GM12878 (cell line): Measurements from ENCODE around the gene SLC35F3. TPM values are rescaled to one million over a fixed set of nuclear protein-coding genes. Genes with fewer than 3 reads are reported as not detected.

Experiments used
- ATAC-seq: fragments of 200-7000 bp; cut with Tn5 transposase; 3 replicates; pipeline ENCODE4 v1.9.1; 2020; ENCODE audit warnings: mild to moderate bottlenecking, moderate library complexity
- BruUV-seq: library from RNA; stranded (reverse); fragments of 400-500 nt; replicated peaks from 2 replicates; lab custom pipeline; 2021; lab: Mats Ljungman, UMichigan
- CTCF ChIA-PET: fragments of 300-600 bp; sonication (Branson Sonifier 250); formaldehyde crosslinking; extraction: SDS; loops from one replicate; lab custom pipeline; 2021; ENCODE audit warnings: inconsistent platforms; lab: Yijun Ruan, JAX
- POLR2A ChIA-PET: fragments of 350-600 bp; formaldehyde crosslinking; extraction: SDS; loops from one replicate; lab custom pipeline; 2021; ENCODE audit warnings: inconsistent platforms; lab: Charles Lee
- RAD21 ChIA-PET: fragments of 300-600 bp; sonication (Branson Sonifier 250); formaldehyde crosslinking; loops from one replicate; lab custom pipeline; 2023; ENCODE audit warnings: antibody characterized with exemption; ENCODE audit not compliant: unreplicated experiment; lab: Charles Lee
- SMC1A ChIA-PET: fragments of 300-600 bp; sonication (Branson Sonifier 250); formaldehyde crosslinking; loops from one replicate; lab custom pipeline; 2023; ENCODE audit not compliant: unreplicated experiment, uncharacterized antibody; lab: Charles Lee
- DNase-seq: peaks from one replicate; pipeline ENCODE4 v3.0.0-alpha.2; 2011; ENCODE audit warnings: low read depth, low spot score
- FAIRE-seq: peaks from 3 replicates; lab custom pipeline; 2011; peaks lifted over from hg19 to GRCh38; lab: Jason Lieb, UNC
- H2AFZ ChIP-seq: 2 replicates; pipeline ENCODE4 v1.6.0; 2011; ENCODE audit warnings: low read depth, low read length, control low read depth; ENCODE audit not compliant: control insufficient read depth
- H3K27ac ChIP-seq: 2 replicates; pipeline ENCODE4 v1.5.1; 2011; ENCODE audit warnings: control low read depth; ENCODE audit not compliant: control insufficient read depth, insufficient read depth
- H3K27me3 ChIP-seq, 2 experiments: replicated peaks in 1 of 2; 2 replicates each; pipeline versions ENCODE4 v1.6.0 to v1.6.1; 2011; ENCODE audit warnings: low read length in 1 of 2; ENCODE audit not compliant: control insufficient read depth in 2 of 2, insufficient read depth in 2 of 2
- H3K36me3 ChIP-seq, 2 experiments: 2 replicates each; pipeline ENCODE4 v1.5.1; 2011; ENCODE audit warnings: low read length in 1 of 2; ENCODE audit not compliant: control insufficient read depth in 2 of 2, insufficient read depth in 2 of 2
- H3K4me1 ChIP-seq: 2 replicates; pipeline ENCODE4 v1.6.1; 2011; ENCODE audit warnings: mild to moderate bottlenecking, low read length, moderate library complexity, mixed read lengths; ENCODE audit not compliant: control insufficient read depth, insufficient read depth
- H3K4me2 ChIP-seq: 2 replicates; pipeline ENCODE4 v1.6.0; 2011; ENCODE audit warnings: control low read depth; ENCODE audit not compliant: control insufficient read depth, insufficient read depth
- H3K4me3 ChIP-seq: fragments of 200-600 bp; sonication (generic); 2 replicates; pipeline ENCODE4 v1.5.1; 2016
- H3K79me2 ChIP-seq: 2 replicates; pipeline ENCODE4 v1.6.0; 2011; ENCODE audit warnings: low read length; ENCODE audit not compliant: control insufficient read depth, insufficient read depth
- H3K9ac ChIP-seq: 2 replicates; pipeline ENCODE4 v1.8.0; 2011; ENCODE audit warnings: low read length, control low read depth, mixed read lengths; ENCODE audit not compliant: control insufficient read depth, insufficient read depth
- H3K9me3 ChIP-seq: replicated peaks from 3 replicates; pipeline ENCODE4 v1.5.1; 2011; ENCODE audit warnings: mild to moderate bottlenecking, low read length; ENCODE audit not compliant: control insufficient read depth, insufficient read depth
- H4K20me1 ChIP-seq: 2 replicates; pipeline ENCODE4 v1.6.0; 2011; ENCODE audit not compliant: control insufficient read depth, insufficient read depth
- ATF7 ChIP-seq: fragments of 450-650 bp; IDR thresholded peaks from 2 replicates; pipeline ENCODE4 v1.6.1; 2016; ENCODE audit warnings: low read depth, mild to moderate bottlenecking
- BCL11A ChIP-seq: IDR thresholded peaks from 2 replicates; pipeline ENCODE4 v1.6.1; 2011; ENCODE audit warnings: low read depth, low read length
- HDGF ChIP-seq: fragments of 450-650 bp; IDR thresholded peaks from 2 replicates; pipeline ENCODE4 v1.6.1; 2016; ENCODE audit warnings: antibody characterized with exemption
- KAT2A ChIP-seq: conservative IDR thresholded peaks from 2 replicates; pipeline ENCODE4 v1.6.1; 2011; ENCODE audit warnings: low read depth, low read length; ENCODE audit not compliant: control insufficient read depth
- LARP7 ChIP-seq: fragments of 450-650 bp; IDR thresholded peaks from 2 replicates; pipeline ENCODE4 v1.6.1; 2017; ENCODE audit warnings: mild to moderate bottlenecking
- MEF2B ChIP-seq: fragments of 450-650 bp; IDR thresholded peaks from 2 replicates; pipeline ENCODE4 v1.6.1; 2018; ENCODE audit warnings: mild to moderate bottlenecking, moderate library complexity; ENCODE audit not compliant: partially characterized antibody, poor library complexity, severe bottlenecking
- MLLT1 ChIP-seq: fragments of 450-650 bp; IDR thresholded peaks from 2 replicates; pipeline ENCODE4 v1.6.1; 2016; ENCODE audit warnings: mild to moderate bottlenecking
- NFIC ChIP-seq: IDR thresholded peaks from 2 replicates; pipeline ENCODE4 v1.6.1; 2012; ENCODE audit warnings: low read depth, mild to moderate bottlenecking, inconsistent platforms, low read length, moderate library complexity
- PAX5 ChIP-seq: IDR thresholded peaks from 2 replicates; pipeline ENCODE4 v1.6.1; 2011; ENCODE audit warnings: low read depth, low read length, borderline replicate concordance
- POU2F2 ChIP-seq: IDR thresholded peaks from 3 replicates; pipeline ENCODE4 v1.6.1; 2011; ENCODE audit warnings: low read depth, mild to moderate bottlenecking, low read length, borderline replicate concordance
- RBBP5 ChIP-seq: fragments of 200-600 bp; sonication (generic); conservative IDR thresholded peaks from 2 replicates; pipeline ENCODE4 v1.6.1; 2016
- SRF ChIP-seq, 2 experiments: IDR thresholded peaks; 2 replicates each; pipeline ENCODE4 v1.6.1; 2011; ENCODE audit warnings: low read depth in 2 of 2, low read length in 2 of 2, mild to moderate bottlenecking in 1 of 2, moderate library complexity in 1 of 2
- TCF3 ChIP-seq: IDR thresholded peaks from 2 replicates; pipeline ENCODE4 v1.6.1; 2012; ENCODE audit warnings: low read depth, mild to moderate bottlenecking, low read length, borderline replicate concordance; ENCODE audit not compliant: insufficient read depth
- ZBTB4 ChIP-seq: fragments of 450-650 bp; formaldehyde crosslinking; IDR thresholded peaks from 2 replicates; pipeline ENCODE4 v1.4.0; 2022; ENCODE audit warnings: mild to moderate bottlenecking, moderate library complexity
- WGBS: methylation state at CpG from one replicate; pipeline ENCODE4 v1.1.6; 2016; ENCODE audit warnings: low lambda C conversion rate; ENCODE audit not compliant: insufficient replicate concordance, insufficient coverage; ENCODE audit errors: missing lambda C conversion rate; 5-methylcytosine and 5-hydroxymethylcytosine counted together
- in situ Hi-C: fragments of 300-500 bp; cut with MboI; formaldehyde crosslinking; loops from 9 replicates; pipeline ENCODE4 v1.14.3; 2018; ENCODE audit warnings: mixed read lengths
- intact Hi-C: fragments of 100-400 bp; cut with micrococcal nuclease; formaldehyde crosslinking; loops from one replicate; pipeline ENCODE4 v1.14.2; 2022; ENCODE audit not compliant: unreplicated experiment
- polyA plus RNA-seq, 11 experiments: library from polyadenylated mRNA; depleted of rRNA in 4 of 11; unstranded in 6 of 11; stranded (reverse) in 5 of 11; fragments of >200 nt; fragmentation: Nextera tagmentation in 4 of 11; fragmentation: Illumina TruSeq in 1 of 11; extraction: Ambion mirVana in 4 of 11; extraction: Trizol in 1 of 11; gene quantifications; 1 replicate in 1 of 11; 2 replicates in 10 of 11; pipeline versions ENCODE4 v1.2.1 to v1.2.3, GENCODE V29; 2011 to 2016; ENCODE audit warnings: inconsistent platforms in 2 of 11, missing spikeins in 2 of 11, low read depth in 1 of 11
- total RNA-seq, 4 experiments: library from RNA; depleted of rRNA in 3 of 4; stranded (reverse); fragments of >200 nt in 3 of 4; fragmentation: Illumina TruSeq in 1 of 4; extraction: Trizol in 1 of 4; gene quantifications; 2 replicates each; pipeline versions ENCODE4 v1.2.1 to v1.2.3, GENCODE V29; 2013 to 2021

SLC35F3 gene
- total and polyA plus RNA-seq, 10 of the 15 experiments (the other 5 are each of a cell fraction or from before 2014, with no cell fraction given): 1.0 to 8.6 (median 5.7) TPM

GRCh38 chr1:234310460-234310817, 406.0 kb downstream of the SLC35F3 start (continued):
- TF ChIP-seq ZBTB4 (CRISPR knock-in tag): no peak
- TF ChIP-seq MLLT1: no peak
- TF ChIP-seq RBBP5: no peak

- in situ Hi-C loops: loop anchor here (5.0 to 25.0 kb wide), 2 partner anchors 99 to 159 kb away; no protein-coding TSS in a partner anchor
- ChIA-PET POLR2A (interaction anchor here (1.4 kb wide), 1 partner anchor 96 kb away, joined by 4 read pairs; no protein-coding TSS in a partner anchor), CTCF (interaction anchor here (1.2 to 13.3 kb wide), 12 partner anchors 7 to 870 kb away, joined by 3 to 312 read pairs (median 24); no protein-coding TSS in a partner anchor), RAD21 (interaction anchor here (0.9 to 2.3 kb wide), 3 partner anchors 90 to 102 kb away, joined by 3 to 13 read pairs (median 12); no protein-coding TSS in a partner anchor), SMC1A (interaction anchor here (0.9 to 6.4 kb wide), 9 partner anchors 9 to 186 kb away, joined by 3 to 128 read pairs (median 10); no protein-coding TSS in a partner anchor)
- TF ChIP-seq NFIC: no peak
- TF ChIP-seq PAX5: no peak
- TF ChIP-seq SRF (IDR thresholded peaks at IDR 0.05; ENCODE audit: low read depth in 2 of 2, low read length in 2 of 2): no peak
- no peak for TF ChIP-seq ATF7
- no peak for TF ChIP-seq POU2F2
- TF ChIP-seq HDGF: no peak
- no peak for TF ChIP-seq LARP7
- TF ChIP-seq RBBP5: no peak
- TF ChIP-seq MEF2B: no peak
- TF ChIP-seq KAT2A: no peak
- TF ChIP-seq TCF3: no peak
- no peak for TF ChIP-seq BCL11A
- no peak for DNase-seq
- Histone ChIP-seq H3K36me3 (no peaks in the 10 kb centered on the region), H3K79me2 (no peaks in the 10 kb centered on the region), H2AFZ (no peak overlapping the region), H3K9ac (no peak overlapping the region), H3K27ac (no peak overlapping the region), H3K4me3 (no peak overlapping the region), H3K27me3 (no peaks in the 10 kb centered on the region; a peak in 1 of 4 replicates), H4K20me1 (no peaks in the 10 kb centered on the region), H3K9me3 (no peaks in the 10 kb centered on the region), H3K4me2 (no peak overlapping the region), H3K4me1 (peaks cover 10% of the 10 kb centered on the region)
- 26% methylated on average over 7 of the region's 7 CpGs for WGBS
- no peak for ATAC-seq
- FAIRE-seq: no peak
- intact Hi-C loops: loop anchor here (2.0 to 5.0 kb wide), 3 partner anchors 41 to 199 kb away; no protein-coding TSS in a partner anchor
- no TSS peak for BruUV-seq
Measured at GRCh38 chr1:234311414-234311813, 406.9 kb downstream of the SLC35F3 start.
